Gastrocnemius medialis (tissue), 4 donors: ENCODE measurements around the gene MYZAP.

ENCODE experiments used
- CTCF ChIP-seq, 5 experiments: fragments of 450-650 bp in 3 of 5; fragments of 200-600 bp in 2 of 5; sonication (generic) in 2 of 5; IDR thresholded peaks in 4 of 5; conservative IDR thresholded peaks in 1 of 5; 1 replicate in 4 of 5; 2 replicates in 1 of 5; pipeline ENCODE4 v1.5.1; 2016 to 2019; ENCODE audit warnings: antibody characterized with exemption in 5 of 5, mild to moderate bottlenecking in 3 of 5, moderate library complexity in 3 of 5
- POLR2A ChIP-seq, 2 donors: fragments of 450-650 bp; IDR thresholded peaks; one replicate each; pipeline ENCODE4 v1.6.1; 2017; ENCODE audit warnings: antibody characterized with exemption in 2 of 2, mild to moderate bottlenecking in 2 of 2, moderate library complexity in 2 of 2

- TF ChIP-seq CTCF (IDR thresholded peaks at IDR 0.05 in 4 of 5, conservative IDR thresholded peaks at IDR 0.05 in 1 of 5) (no peak), POLR2A (IDR thresholded peaks at IDR 0.05) (no peak)
Measured at GRCh38 chr15:57731530-57732103, 139.9 kb downstream of the MYZAP start.
